Large intestine (tissue), 12 donors: ENCODE data around the gene NOG. TPM values are rescaled to one million over a fixed set of nuclear protein-coding genes. Genes with fewer than 3 reads are reported as not detected.

Experiments used
- DNase-seq, 2 donors: peaks; one replicate each; pipeline versions ENCODE4 v3.0.0 to v3.0.0-alpha.2; 2013
- H3K27ac ChIP-seq: one replicate; pipeline ENCODE4 v1.5.1; 2013; ENCODE audit warnings: low read length
- H3K27me3 ChIP-seq: 2 replicates; pipeline ENCODE4 v1.6.1; 2013; ENCODE audit warnings: low read length; ENCODE audit not compliant: control insufficient read depth, insufficient read depth
- H3K36me3 ChIP-seq: 2 replicates; pipeline ENCODE4 v1.6.1; 2013; ENCODE audit warnings: low read length; ENCODE audit not compliant: control insufficient read depth, insufficient read depth
- H3K4me1 ChIP-seq: one replicate; pipeline ENCODE4 v1.6.1; 2013; ENCODE audit warnings: low read length; ENCODE audit not compliant: control insufficient read depth, insufficient read depth
- H3K4me3 ChIP-seq: one replicate; pipeline ENCODE4 v1.5.1; 2013; ENCODE audit warnings: low read length
- H3K9me3 ChIP-seq: one replicate; pipeline ENCODE4 v1.6.1; 2013; ENCODE audit warnings: mild to moderate bottlenecking, low read depth, low read length, moderate library complexity; ENCODE audit not compliant: control insufficient read depth
- WGBS: methylation state at CpG from one replicate; pipeline ENCODE4 v1.1.5; 2013; ENCODE audit warnings: low lambda C conversion rate; ENCODE audit not compliant: insufficient coverage; 5-methylcytosine and 5-hydroxymethylcytosine counted together
- long read RNA-seq, 11 donors: transcript quantifications; one replicate each; lab custom pipeline, GENCODE V29; 2026
- polyA plus RNA-seq: library from polyadenylated mRNA; unstranded; fragments of 120-200 nt; gene quantifications from one replicate; pipeline ENCODE4 v1.2.1, GENCODE V29; 2013

The NOG gene
- 3.0 TPM for polyA plus RNA-seq
- long read RNA-seq, donor 1, transcript NOG-201 (1 exons, 1,892 nt): major isoform, 7 of 7 reads
- long read RNA-seq, donor 1, partial matches to known transcripts: 0 of 7 reads
- long read RNA-seq, donor 1, other reads (novel, unspliced or antisense): 0 of 7 reads
- long read RNA-seq, donor 2, transcript NOG-201 (1 exons, 1,892 nt): major isoform, 7 of 7 reads
- long read RNA-seq, donor 2, partial matches to known transcripts: 0 of 7 reads
- long read RNA-seq, donor 2, other reads (novel, unspliced or antisense): 0 of 7 reads
- long read RNA-seq, donor 3: 0 reads
- long read RNA-seq, donor 4: 0 reads
- long read RNA-seq, donor 5, transcript NOG-201 (1 exons, 1,892 nt): major isoform, 5 of 5 reads
- long read RNA-seq, donor 5, partial matches to known transcripts: 0 of 5 reads
- long read RNA-seq, donor 5, other reads (novel, unspliced or antisense): 0 of 5 reads
- long read RNA-seq, donor 6, transcript NOG-201 (1 exons, 1,892 nt): major isoform, 10 of 10 reads
- long read RNA-seq, donor 6, partial matches to known transcripts: 0 of 10 reads
- long read RNA-seq, donor 6, other reads (novel, unspliced or antisense): 0 of 10 reads
- long read RNA-seq, donor 7, transcript NOG-201 (1 exons, 1,892 nt): major isoform, 7 of 7 reads
- long read RNA-seq, donor 7, partial matches to known transcripts: 0 of 7 reads
- long read RNA-seq, donor 7, other reads (novel, unspliced or antisense): 0 of 7 reads
- long read RNA-seq, donor 8, transcript NOG-201 (1 exons, 1,892 nt): major isoform, 8 of 8 reads
- long read RNA-seq, donor 8, partial matches to known transcripts: 0 of 8 reads
- long read RNA-seq, donor 8, other reads (novel, unspliced or antisense): 0 of 8 reads
- long read RNA-seq, donor 9, partial matches to known transcripts: 0 of 4 reads
- long read RNA-seq, donor 9, other reads (novel, unspliced or antisense): 0 of 4 reads
- long read RNA-seq, donor 10, transcript NOG-201 (1 exons, 1,892 nt): major isoform, 7 of 7 reads
- long read RNA-seq, donor 10, partial matches to known transcripts: 0 of 7 reads
- long read RNA-seq, donor 10, other reads (novel, unspliced or antisense): 0 of 7 reads
- long read RNA-seq, donor 11, transcript NOG-201 (1 exons, 1,892 nt): major isoform, 6 of 6 reads
- long read RNA-seq, donor 11, partial matches to known transcripts: 0 of 6 reads
- long read RNA-seq, donor 11, other reads (novel, unspliced or antisense): 0 of 6 reads

- peaks cover 3% of the 10 kb centered on the region for H3K9me3 ChIP-seq
- peak; percentile 23 to 63 for DNase-seq
- peaks cover 83% of the 10 kb centered on the region for H3K27me3 ChIP-seq
- peak within 1 kb of the TSS; percentile 39 for H3K4me3 ChIP-seq
- peaks cover 9% of the 10 kb centered on the region for H3K4me1 ChIP-seq
- no CpG with 5 or more reads among the region's 85 CpGs for WGBS
- H3K27ac ChIP-seq: no peak within 1 kb of the TSS
- H3K36me3 ChIP-seq: no peaks in the 10 kb centered on the region
Observed at GRCh38 chr17:56593646-56594319, at the start of gene NOG. Gene NOG (plus strand): TSS chr17:56593699. CDS start chr17:56594224, 525 bp downstream.

DNA sequence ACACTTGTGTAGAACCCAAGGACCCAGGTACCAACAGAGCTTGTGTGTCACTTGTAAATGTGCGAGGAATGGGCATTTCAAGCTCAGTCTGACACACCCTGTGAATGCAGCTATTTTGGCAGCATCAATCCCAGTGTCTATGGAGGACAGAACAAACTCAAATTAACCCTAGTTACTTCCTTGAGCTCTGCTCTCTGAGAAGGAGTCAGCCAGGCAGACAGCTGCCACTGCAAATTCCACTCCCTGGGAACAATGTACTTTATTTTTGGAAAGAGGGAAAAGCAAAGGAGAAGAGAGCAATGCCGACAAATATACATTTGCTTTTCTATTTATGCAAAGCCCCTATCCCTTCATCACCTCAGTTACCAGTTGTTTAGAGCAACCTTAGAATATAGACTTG, 48.4 kb upstream of the NOG start:
- Histone ChIP-seq H3K36me3 (no peaks in the 10 kb centered on the region), H3K27me3 (no peaks in the 10 kb centered on the region)

DNA sequence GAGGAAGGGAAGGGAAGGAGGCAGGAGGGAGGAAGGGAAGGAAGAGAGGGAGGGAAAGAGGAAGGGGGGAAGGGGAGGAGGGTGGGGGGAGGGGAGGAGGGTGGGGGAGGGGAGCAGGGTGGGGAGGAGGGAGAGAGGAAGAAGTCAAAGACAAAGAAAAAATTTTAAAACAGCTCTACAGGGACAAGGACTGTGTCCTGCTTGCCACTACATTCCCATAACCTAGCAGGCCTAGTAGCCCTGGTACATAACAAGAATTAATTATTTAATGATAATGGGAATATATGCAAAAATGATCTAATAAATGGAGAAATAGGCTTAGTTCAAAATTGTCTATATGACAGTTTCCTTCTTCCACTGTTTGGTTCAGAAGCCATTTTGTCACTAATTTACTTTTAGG, 47.6 kb upstream of the NOG start:
- no peaks in the 10 kb centered on the region for H3K27me3 ChIP-seq
- H3K9me3 ChIP-seq: no peaks in the 10 kb centered on the region
- no peak overlapping the region for H3K27ac ChIP-seq
- H3K4me3 ChIP-seq: no peak overlapping the region
- H3K36me3 ChIP-seq: no peaks in the 10 kb centered on the region
- no peak for DNase-seq
- H3K4me1 ChIP-seq: no peaks in the 10 kb centered on the region

More for the DNA sequence above, 48.4 kb upstream of the NOG start:
- H3K27ac ChIP-seq: no peak overlapping the region
- no peaks in the 10 kb centered on the region for H3K4me1 ChIP-seq
- no peak for DNase-seq
- WGBS: no CpG with 5 or more reads among the region's 2 CpGs
- no peak overlapping the region for H3K4me3 ChIP-seq
- no peaks in the 10 kb centered on the region for H3K9me3 ChIP-seq

DNA sequence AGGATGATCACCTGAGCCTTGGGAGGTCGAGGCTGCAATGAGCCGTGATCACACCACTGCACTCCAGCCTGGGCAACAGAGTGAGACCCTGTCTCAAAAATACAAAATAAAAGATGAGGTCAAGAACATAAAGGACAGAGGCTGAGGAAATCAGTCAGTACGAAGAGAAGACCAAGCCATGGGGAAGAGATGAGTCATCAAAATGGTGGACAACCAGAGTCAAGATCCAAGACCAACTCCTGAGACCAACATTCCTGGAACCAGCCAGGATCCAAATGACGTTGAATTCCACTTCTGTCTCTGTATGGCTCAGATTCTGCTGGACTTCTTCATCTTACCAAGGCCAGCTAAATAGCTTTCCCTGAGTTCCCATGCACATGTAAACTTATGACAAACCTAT, 44.8 kb upstream of the NOG start:
- DNase-seq: no peak
- 100% methylated on average over 1 of the region's 4 CpGs for WGBS
- Histone ChIP-seq H3K9me3 (no peaks in the 10 kb centered on the region), H3K27me3 (no peaks in the 10 kb centered on the region), H3K36me3 (no peaks in the 10 kb centered on the region), H3K4me1 (no peaks in the 10 kb centered on the region), H3K4me3 (no peak overlapping the region), H3K27ac (no peak overlapping the region)

DNA sequence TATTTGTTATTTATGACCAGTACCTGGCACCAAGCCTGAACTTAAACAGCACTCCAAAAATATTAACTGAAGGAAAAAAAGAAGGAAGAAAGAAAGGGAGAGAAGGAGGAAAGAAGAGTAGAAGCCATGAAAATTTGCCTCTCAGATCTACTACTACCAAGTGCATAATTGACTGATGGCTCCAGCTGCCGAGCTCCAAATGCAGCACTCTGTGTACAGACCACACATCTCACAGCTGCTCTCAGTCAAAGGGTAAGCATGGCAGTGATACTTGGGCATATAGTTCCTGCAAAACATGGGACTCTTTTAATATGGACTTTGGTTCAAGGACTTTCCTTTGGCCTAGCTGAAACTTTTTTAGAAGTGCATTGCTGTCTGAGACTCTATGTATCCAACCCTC, 44.0 kb upstream of the NOG start:
- Histone ChIP-seq H3K27ac (no peak overlapping the region), H3K36me3 (no peaks in the 10 kb centered on the region), H3K4me3 (no peak overlapping the region), H3K27me3 (no peaks in the 10 kb centered on the region), H3K9me3 (no peaks in the 10 kb centered on the region), H3K4me1 (no peaks in the 10 kb centered on the region)
- no peak for DNase-seq
- WGBS: no CpG with 5 or more reads among the region's 1 CpG

- Histone ChIP-seq H3K36me3 (no peaks in the 10 kb centered on the region), H3K4me1 (no peaks in the 10 kb centered on the region), H3K27ac (no peak overlapping the region), H3K4me3 (no peak overlapping the region), H3K27me3 (no peaks in the 10 kb centered on the region), H3K9me3 (no peaks in the 10 kb centered on the region)
- no CpG with 5 or more reads among the region's 8 CpGs for WGBS
- DNase-seq: no peak
Observed at GRCh38 chr17:56557682-56558081, 35.8 kb upstream of the NOG start.

- Histone ChIP-seq H3K4me3 (no peak overlapping the region), H3K27me3 (no peaks in the 10 kb centered on the region), H3K27ac (no peak overlapping the region), H3K9me3 (no peaks in the 10 kb centered on the region), H3K4me1 (no peaks in the 10 kb centered on the region), H3K36me3 (no peaks in the 10 kb centered on the region)
- DNase-seq: no peak
- 100% methylated on average over 1 of the region's 7 CpGs for WGBS
Observed at GRCh38 chr17:56558088-56558487, 35.4 kb upstream of the NOG start.

DNA sequence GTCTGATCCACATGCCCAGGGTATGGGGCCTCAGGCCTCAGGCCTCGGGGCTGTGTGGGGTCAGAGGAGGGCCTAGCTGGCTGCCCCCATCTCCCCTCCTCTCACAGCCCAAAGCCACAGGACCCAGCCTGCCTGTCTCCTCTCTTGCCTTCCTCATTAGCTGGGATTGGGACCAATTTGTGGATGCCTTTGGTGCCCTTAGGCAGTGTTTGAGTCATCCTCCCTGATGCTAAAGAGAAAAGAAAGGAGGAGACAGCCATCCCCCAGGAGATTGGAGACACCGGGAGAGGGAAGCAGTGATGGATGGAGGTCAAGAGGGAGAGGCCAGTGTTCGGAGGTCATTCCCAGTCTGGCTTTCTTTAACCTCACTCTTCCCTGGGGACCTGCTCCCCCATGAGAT, 23.3 kb upstream of the NOG start:
- WGBS: 83% methylated on average over 1 of the region's 3 CpGs
- no peaks in the 10 kb centered on the region for H3K27me3 ChIP-seq
- no peak overlapping the region for H3K4me3 ChIP-seq
- no peak for DNase-seq
- H3K9me3 ChIP-seq: no peaks in the 10 kb centered on the region
- H3K4me1 ChIP-seq: no peaks in the 10 kb centered on the region
- H3K27ac ChIP-seq: no peak overlapping the region
- H3K36me3 ChIP-seq: no peaks in the 10 kb centered on the region

- H3K4me1 ChIP-seq: no peaks in the 10 kb centered on the region
- no peak for DNase-seq
- no peak overlapping the region for H3K27ac ChIP-seq
- H3K36me3 ChIP-seq: no peaks in the 10 kb centered on the region
- WGBS: no CpG with 5 or more reads among the region's 1 CpG
- peaks cover 3% of the 10 kb centered on the region for H3K27me3 ChIP-seq
- no peaks in the 10 kb centered on the region for H3K9me3 ChIP-seq
- H3K4me3 ChIP-seq: no peak overlapping the region
Observed at GRCh38 chr17:56571456-56571855, 22.0 kb upstream of the NOG start.
